ENCODE data around the gene ATXN10.

The ATXN10 gene

GRCh38 chr22:45882881-45883810 lies 211.5 kb downstream of the ATXN10 start:
- DNase-seq = no peak

- no peak for DNase-seq
These were observed 212.2 kb downstream of the ATXN10 start for GRCh38 chr22:45883811-45884170.

DNA sequence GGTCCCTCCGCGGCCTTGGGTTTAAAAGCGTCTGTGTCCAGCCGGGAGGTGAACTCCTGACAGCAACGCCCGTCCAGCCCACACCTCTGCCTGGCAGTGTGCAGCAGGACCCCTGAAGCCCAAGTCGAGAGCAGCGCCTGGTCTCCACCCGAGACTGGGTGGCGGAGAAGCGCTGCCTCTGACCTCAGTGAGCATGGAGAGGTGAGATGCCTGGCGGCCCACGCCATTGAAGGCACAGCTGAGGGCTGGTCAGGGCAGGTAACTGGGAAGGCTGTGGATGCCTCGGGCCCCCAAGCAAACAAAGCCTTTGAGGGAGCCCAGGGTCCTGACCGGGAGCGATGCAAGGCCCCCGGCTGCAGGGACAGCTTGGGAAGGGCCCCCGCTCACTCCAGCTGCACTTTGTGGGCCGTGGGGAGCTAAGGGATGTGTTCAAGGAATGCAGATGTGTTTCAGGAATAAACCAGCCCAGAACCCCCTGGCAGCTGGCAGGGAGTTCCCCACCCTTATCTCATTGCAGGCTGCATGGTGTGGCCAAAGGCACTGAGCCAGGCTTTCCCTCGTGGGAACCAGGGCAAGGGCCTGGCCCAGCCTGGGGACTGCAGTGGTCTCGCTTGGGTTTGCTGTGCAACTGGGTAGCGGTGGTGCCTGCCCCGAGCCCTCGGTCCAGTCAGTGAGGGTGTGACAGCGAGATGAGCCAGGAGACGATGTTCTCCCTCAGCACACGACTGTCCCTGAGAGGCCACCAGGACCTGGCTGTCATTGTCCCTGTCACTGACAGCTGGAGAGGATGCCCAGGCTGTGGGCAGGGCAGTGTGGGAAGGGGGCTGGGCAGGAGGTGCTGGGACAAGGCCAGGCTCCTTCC lies 212.8 kb downstream of the ATXN10 start:
- no peak for DNase-seq

DNA sequence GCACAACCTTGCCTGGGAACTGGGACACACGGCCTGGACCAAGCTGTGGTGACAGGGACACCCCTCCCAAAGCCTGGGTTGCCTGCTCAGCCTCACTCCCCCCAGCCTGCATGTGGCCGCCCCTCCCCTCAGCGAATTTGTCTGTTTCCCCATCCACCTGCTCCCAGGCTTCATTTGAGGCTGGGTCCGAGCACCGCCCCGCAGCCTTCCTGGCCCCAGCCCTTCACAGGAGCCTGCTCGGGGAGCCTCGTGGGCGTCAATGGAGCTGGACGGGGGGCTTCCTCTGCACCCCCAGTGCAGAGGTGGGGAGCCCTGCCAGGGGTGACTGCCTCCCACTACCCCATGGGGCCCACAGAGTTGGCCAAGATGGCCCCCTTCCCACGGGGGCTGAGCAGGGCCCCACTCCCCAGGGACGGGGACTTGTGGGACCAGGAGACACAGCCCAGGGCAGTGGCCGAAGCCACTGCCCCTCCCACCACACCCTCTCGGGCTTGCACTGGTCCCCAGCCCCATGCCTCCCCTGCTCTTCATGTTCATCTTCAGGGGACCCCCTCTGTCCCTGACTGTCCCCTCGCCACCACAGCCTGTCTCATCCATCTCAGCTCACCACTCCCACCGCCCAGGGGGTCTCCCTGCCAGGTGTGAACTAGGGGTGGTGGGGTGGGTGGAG lies 213.7 kb downstream of the ATXN10 start:
- DNase-seq = no peak

DNA sequence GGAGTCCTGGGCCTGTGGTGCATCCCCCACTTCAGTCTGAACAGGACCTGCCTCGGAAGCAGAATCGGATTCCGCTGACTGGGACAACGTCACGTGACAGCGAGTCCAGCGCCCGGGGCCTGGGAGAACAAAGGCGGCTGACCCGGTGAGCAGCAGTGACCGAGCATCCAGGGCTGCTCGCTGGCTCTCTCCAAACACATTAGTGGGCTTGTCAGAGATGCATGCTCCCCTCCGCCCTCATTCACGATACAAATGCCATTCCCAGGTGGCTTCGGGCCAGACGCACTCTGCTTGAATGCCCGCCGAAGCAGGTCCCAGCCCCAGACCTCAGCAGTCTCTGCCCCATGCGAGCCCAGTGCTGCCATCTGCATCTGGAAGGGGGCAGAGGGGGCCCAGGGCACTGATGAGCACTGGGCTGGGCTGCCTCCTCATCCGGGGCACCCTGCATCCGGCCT lies 214.3 kb downstream of the ATXN10 start:
- DNase-seq = no peak

DNA sequence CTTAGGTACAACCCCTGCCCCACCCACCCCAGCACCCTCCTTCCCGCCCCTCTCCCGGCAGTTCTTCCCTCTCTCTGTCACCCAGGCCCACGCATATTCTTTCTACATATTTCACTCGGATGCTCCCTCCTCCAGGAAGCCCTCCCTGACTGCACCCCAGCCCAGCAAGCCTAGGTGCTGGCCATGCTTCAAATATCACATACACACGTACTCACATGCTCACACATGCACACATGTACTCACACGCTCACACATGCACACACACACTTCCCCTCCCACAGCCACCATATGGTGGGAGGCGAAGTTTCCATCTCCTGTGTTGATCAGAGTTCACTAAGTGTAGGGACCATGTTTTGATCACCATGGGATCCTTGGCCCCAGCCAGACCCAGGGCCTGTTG lies 214.9 kb downstream of the ATXN10 start:
- DNase-seq = no peak

GRCh38 chr22:45887202-45888131 lies 215.8 kb downstream of the ATXN10 start:
- no peak for DNase-seq

- no peak for DNase-seq
These were observed 216.8 kb downstream of the ATXN10 start for GRCh38 chr22:45888221-45889092.

- DNase-seq = no peak
These were observed 217.5 kb downstream of the ATXN10 start for GRCh38 chr22:45889093-45889538.

GRCh38 chr22:45889539-45890350 lies 218.1 kb downstream of the ATXN10 start:
- DNase-seq = no peak

DNA sequence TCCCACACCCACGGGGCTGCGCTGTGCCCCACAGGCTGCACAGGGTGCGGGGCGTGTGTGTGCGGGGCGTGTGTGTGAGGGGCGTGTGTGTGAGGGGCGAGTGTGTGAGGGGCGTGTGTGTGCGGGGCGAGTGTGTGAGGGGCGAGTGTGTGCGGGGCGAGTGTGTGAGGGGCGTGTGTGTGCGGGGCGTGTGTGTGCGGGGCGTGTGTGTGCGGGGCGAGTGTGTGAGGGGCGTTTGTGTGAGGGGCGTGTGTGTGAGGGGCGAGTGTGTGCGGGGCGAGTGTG lies 218.7 kb downstream of the ATXN10 start:
- no peak for DNase-seq

- no peak for DNase-seq
These were observed 219.4 kb downstream of the ATXN10 start for GRCh38 chr22:45891021-45891421.

GRCh38 chr22:45891471-45891995 lies 219.9 kb downstream of the ATXN10 start:
- DNase-seq = no peak

- DNase-seq = no peak
These were observed 220.5 kb downstream of the ATXN10 start for GRCh38 chr22:45891996-45892621.

DNA sequence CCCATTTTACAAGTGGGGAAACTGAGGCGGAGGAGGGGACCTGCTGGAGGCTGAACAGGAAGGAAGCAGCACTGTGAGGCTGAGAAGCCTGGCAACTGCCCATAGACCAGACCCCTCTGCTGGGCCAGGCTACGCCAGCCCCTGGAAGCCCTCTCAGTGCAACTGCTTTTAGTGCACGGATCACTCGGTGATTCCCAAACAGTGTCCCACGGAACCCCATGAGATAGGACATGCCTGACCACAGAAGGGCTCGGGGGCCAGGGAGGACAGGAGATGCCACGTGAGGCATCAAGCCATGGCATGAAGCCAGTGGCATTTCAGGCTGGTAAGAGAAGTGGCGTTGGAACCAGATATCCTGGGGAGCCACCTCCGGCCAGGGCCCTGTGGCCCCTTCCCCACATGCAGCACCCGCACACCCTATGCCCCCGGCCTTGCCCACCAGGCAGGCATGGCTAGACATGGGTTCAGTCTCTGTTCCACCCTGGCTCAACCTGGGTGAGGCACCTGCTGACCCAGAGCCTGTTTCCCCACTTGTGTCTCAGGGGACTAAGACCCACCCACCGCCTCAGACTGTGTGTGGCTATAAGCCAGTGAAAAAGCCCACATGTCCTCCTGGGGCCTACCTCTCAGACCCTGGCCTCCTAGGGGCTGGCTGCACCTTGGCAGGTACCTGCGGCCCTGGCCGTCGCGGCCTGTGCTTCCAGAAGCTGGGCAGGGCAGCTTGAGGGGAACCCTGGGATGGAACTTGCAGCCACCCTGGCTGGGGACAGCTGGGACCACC lies 221.2 kb downstream of the ATXN10 start:
- no peak for DNase-seq

- no peak for DNase-seq
These were observed 221.9 kb downstream of the ATXN10 start for GRCh38 chr22:45893516-45893915.

Measured in Kasumi-1 (cell line).